LNCAP (cell line): ENCODE results near the gene SF3B4.

ENCODE experiments used
- TF ChIP-seq, protein P1 (sequence below): fragments of 450-650 bp; IDR thresholded peaks from 2 replicates; pipeline ENCODE4 v1.5.1; 2017; ENCODE audit warnings: mild to moderate bottlenecking

Gene SF3B4

DNA sequence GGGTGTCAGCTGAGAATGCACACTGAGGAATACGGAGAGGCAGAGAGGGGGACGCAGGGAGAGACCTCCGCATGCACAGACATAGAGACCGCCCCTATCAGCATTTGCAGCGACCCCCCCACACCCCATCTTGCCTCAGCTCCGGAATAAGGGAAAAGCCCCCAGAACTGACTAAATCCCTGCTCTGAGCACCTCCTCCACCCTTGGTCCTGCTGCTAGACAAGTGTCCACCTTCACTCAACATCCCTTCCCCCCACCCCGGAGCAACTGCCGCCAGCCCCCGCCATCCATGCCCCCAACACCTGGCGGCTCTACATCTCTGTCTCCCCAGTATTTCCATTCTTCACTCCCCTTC is 10.7 kb downstream of the SF3B4 start:
- TF ChIP-seq, protein P1, sequence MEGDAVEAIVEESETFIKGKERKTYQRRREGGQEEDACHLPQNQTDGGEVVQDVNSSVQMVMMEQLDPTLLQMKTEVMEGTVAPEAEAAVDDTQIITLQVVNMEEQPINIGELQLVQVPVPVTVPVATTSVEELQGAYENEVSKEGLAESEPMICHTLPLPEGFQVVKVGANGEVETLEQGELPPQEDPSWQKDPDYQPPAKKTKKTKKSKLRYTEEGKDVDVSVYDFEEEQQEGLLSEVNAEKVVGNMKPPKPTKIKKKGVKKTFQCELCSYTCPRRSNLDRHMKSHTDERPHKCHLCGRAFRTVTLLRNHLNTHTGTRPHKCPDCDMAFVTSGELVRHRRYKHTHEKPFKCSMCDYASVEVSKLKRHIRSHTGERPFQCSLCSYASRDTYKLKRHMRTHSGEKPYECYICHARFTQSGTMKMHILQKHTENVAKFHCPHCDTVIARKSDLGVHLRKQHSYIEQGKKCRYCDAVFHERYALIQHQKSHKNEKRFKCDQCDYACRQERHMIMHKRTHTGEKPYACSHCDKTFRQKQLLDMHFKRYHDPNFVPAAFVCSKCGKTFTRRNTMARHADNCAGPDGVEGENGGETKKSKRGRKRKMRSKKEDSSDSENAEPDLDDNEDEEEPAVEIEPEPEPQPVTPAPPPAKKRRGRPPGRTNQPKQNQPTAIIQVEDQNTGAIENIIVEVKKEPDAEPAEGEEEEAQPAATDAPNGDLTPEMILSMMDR: no peak

DNA sequence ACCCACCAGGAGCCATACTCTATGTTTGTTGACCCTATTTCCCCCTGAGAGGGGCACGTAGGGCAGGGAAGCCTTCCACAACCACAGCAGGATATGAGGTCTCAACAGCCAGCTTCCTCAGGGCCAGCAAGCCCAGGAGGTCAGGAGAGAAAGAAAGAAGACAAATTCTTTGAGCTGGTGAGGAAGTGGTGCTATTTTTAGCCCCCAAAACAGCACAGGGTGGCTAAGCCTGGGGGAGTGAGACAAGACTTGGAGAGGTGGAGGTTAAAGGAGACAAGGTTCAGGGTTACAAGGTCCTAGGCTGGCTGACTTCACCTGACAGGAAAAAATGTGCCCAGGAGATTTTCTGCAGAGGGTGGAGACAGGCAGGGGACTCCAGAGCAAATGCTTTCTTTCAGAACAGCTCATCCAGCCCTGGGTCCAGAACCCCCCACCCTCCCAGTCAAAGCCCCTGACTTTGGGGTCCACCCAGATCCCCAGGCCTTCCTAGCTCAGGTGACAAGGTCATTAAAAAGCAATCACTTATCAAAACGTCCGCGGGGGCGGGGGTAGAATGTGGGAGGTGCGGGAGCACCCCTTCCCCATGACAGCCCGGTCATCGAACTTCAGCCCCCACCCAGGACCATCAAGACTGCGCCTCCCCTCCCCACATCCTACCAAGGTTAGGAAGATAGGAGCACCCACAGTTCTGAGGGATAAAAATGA is 11.3 kb downstream of the SF3B4 start:
- TF ChIP-seq, protein P1: no peak

GRCh38 chr1:149915429-149916192 is 12.0 kb downstream of the SF3B4 start:
- TF ChIP-seq, protein P1: no peak

DNA sequence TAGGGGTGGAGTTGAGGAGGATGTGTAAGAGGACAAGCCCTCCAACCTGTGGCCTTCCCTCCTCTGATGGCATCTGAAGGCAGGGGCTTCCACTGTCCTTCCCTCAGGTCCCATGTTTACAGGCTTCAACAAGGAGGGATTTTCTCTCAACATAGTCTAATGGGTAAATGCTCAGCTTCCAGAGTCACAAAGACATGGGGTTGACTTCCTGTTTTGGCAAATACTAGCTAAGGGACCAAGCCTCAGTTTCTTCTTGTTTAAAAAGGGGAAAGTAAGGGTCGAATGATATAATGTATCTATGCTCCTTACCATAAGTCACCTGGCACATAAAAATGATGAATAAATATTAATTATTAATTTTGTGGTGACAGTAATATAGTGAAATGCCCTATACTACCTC is 13.1 kb downstream of the SF3B4 start:
- TF ChIP-seq, protein P1: no peak

DNA sequence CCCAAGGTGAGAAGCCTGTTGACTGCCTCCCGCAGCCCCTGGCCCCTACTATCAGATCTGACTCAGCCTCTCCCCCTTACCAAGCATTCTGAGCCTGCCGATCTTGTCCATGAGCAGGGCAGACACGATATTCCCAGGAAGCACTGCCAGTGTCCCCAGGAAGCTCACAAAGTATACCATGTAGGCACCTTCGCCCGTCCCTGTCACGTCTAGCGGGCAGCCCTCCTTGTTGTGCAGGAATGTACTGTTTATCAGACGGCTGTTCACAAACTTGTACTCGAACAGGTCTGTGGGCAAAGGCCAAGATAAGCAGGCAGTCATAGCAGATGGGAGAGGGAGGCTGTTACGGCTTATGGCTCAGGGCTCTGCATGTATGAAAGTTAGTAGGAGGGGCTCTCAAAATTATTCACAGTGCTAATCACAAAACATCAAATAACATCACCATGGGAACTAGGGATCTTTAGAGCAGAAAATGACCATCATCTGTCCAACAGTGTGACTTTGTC is 21.0 kb downstream of the SF3B4 start:
- TF ChIP-seq, protein P1: no peak

DNA sequence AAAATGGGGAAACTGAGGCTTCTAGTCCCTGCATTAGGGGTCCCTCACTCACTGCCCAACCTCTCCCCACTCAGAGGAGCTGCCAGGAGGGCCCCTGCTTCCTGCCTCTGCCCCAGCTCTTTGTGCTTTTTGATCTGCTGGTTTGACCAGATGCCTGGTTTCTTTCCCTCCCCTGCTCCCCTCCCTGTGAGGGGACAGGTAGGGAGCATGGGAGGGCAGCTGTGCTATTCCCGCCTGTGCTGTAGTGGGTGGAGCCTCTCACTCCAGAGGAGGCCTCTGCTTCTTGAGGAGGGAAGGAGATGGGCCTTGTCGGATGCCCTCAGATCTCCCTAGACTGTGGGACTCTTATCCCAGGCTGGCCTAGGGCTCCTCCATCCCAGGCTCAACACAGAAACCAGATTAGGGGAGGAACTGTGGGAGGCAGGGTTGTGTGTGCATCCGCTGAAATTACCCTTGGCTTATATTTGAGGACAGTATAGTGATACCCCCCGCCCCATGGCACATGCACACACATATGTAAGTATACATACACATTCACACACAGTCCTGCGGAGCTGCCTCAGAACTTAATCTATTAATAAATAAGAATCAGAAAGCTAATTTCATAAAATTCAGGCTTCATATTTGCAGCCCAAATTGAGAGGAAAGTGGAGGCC is 23.6 kb downstream of the SF3B4 start:
- TF ChIP-seq, protein P1: no peak

DNA sequence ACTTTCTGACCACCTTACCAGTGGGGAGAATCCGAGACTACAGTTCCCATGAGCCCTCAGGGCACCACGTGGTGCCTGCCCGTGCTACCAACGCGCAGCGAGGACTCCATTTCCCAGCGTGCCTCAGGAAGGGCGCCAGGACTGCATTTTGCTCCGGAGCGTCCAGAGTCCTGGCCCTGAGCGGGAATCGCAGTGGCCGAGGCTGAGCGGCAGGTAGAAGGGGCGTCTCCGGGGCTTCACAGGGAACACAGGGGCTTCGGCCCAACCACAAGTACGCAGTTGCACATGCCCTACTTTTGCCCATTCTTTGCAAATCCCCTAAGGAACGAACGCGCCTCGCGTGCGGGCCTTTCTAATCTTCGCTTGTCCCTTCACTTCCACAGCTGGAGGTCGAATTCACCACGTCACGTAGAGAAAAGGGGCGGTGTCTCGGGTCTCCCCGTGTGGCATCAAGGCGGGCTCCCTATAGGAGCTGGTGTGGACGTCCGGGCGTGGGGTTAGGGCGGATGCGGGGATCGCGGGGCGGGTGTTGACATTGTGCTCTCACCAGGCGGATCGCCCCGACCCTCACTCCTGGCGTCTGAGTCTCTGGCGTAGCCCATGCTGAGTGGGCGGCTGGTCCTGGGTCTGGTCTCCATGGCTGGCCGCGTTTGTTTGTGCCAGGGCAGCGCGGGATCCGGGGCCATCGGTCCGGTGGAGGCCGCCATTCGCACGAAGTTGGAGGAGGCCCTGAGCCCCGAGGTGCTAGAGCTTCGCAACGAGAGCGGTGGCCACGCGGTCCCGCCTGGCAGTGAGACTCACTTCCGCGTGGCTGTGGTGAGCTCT is 27.9 kb downstream of the SF3B4 start, which contains the start of gene BOLA1:
BOLA1 (plus strand) TSS at position 109 of the 825 bp plus-strand sequence; CDS start at position 601, 492 bp downstream.
- TF ChIP-seq, protein P1: no peak
